ENCODE data around the gene MFAP3. TPM values are rescaled to one million over a fixed set of nuclear protein-coding genes. Genes with fewer than 3 reads are reported as not detected.
"Not testable (repeated sequence)": the region's sequence is repeated elsewhere in the genome, so short reads cannot be mapped to it uniquely, and the experiment has no call there.

MFAP3 gene
- total RNA-seq, 1 donor from 2014 or later = 37.9 TPM

DNA sequence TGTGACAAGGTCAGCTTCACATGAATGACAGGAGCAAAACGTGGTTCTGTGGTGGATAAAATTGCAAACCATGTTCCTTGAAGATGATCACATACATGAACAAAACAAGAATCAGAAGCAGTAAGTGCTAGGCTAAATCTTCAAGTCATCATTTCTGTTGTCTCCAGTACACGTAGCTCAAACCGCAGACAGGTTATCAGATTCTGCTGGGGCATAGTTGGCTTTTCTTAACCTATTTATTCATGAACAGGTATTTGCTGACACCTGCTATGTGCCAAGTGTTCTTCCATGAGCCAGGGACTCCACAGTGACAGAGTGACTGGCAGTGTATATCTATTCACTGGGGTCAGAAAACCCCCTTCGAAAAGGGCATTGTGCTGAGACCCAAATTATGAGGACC is 20.8 kb downstream of the MFAP3 start:
- TF ChIP-seq, protein P1, sequence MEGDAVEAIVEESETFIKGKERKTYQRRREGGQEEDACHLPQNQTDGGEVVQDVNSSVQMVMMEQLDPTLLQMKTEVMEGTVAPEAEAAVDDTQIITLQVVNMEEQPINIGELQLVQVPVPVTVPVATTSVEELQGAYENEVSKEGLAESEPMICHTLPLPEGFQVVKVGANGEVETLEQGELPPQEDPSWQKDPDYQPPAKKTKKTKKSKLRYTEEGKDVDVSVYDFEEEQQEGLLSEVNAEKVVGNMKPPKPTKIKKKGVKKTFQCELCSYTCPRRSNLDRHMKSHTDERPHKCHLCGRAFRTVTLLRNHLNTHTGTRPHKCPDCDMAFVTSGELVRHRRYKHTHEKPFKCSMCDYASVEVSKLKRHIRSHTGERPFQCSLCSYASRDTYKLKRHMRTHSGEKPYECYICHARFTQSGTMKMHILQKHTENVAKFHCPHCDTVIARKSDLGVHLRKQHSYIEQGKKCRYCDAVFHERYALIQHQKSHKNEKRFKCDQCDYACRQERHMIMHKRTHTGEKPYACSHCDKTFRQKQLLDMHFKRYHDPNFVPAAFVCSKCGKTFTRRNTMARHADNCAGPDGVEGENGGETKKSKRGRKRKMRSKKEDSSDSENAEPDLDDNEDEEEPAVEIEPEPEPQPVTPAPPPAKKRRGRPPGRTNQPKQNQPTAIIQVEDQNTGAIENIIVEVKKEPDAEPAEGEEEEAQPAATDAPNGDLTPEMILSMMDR (conservative IDR thresholded peaks at IDR 0.05) = no peak
- Mint-ChIP-seq H3K4me1 (ENCODE audit: unreplicated experiment) (peaks cover 5% of the 10 kb centered on the region), H3K36me3 (peaks cover 10% of the 10 kb centered on the region), H3K4me3 (no peak overlapping the region), H3K9me3 (no peaks in the 10 kb centered on the region), H3K27me3 (no peaks in the 10 kb centered on the region), H3K27ac (no peak overlapping the region)
- no peak for DNase-seq (ENCODE audit: extremely low spot score, unreplicated experiment)

DNA sequence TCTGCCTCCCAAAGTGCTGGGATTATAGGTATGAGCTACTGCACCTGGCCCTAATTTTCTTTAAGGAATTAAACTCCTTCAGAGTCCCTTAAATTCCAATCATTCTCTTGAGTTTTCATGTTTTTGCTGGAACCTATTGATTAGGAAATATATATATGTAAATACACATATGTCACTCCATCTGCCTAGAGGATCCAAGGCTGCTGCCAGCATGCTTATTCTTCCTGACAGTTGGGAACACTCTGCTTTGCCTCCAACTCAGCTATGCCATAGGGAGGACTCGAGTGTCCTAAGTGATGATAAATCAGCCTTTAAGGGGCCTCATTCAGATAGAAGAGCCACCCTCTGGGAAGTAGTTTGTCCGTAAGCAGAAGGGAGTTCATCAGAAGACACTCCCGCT is 21.8 kb downstream of the MFAP3 start:
- H3K27me3 Mint-ChIP-seq = peaks cover 3% of the 10 kb centered on the region
- TF ChIP-seq, protein P1 (conservative IDR thresholded peaks at IDR 0.05) = no peak
- H3K27ac Mint-ChIP-seq = no peak overlapping the region
- no peak overlapping the region for H3K4me3 Mint-ChIP-seq
- H3K36me3 Mint-ChIP-seq = peaks cover 4% of the 10 kb centered on the region
- DNase-seq (ENCODE audit: extremely low spot score, unreplicated experiment) = no peak
- H3K9me3 Mint-ChIP-seq = no peaks in the 10 kb centered on the region
- peaks cover 5% of the 10 kb centered on the region for H3K4me1 Mint-ChIP-seq (ENCODE audit: unreplicated experiment)

DNA sequence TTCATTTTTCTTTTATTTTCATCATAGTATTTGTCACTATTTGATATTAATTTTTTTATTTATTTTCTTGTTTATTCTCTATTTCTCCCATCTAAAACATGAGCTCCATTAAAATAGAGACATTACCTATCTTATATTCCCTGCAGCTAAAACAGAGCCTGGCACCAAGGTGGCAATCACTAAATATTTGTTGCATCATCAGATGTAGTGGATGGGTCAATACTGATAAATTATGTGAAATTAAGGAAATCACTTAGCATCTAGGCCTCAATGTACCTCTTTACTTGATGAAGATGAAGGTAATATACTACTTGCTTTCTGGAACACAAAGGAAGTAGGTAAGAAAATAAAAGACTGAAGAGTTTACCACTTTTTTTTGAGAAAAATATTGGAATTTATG is 24.6 kb downstream of the MFAP3 start:
- no peak for DNase-seq (ENCODE audit: extremely low spot score, unreplicated experiment)
- TF ChIP-seq, protein P1 (conservative IDR thresholded peaks at IDR 0.05) = no peak
- Mint-ChIP-seq H3K4me3 (no peak overlapping the region), H3K36me3 (no peaks in the 10 kb centered on the region), H3K9me3 (no peaks in the 10 kb centered on the region), H3K27ac (no peak overlapping the region), H3K4me1 (ENCODE audit: unreplicated experiment) (peaks cover 5% of the 10 kb centered on the region), H3K27me3 (peaks cover 3% of the 10 kb centered on the region)

DNA sequence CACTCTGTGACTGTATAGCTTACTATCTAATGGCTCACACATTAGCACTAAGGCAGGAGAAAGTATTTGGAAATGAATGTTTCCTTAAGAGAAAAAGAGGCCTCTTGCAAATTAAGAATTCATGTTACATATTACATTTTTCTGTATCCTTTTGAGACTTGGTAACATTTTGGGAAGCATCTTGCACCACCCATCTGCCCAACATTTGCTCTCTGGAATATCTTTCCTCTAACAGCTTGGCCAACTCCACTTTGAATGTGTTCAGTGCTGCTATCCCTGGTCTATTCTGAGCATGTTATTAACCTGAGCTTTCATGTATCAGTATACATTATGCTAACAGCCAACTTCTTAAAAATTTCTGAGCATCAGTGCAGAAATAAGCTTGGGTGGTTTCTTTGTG is 27.2 kb downstream of the MFAP3 start:
- no peaks in the 10 kb centered on the region for H3K36me3 Mint-ChIP-seq
- TF ChIP-seq, protein P1 (conservative IDR thresholded peaks at IDR 0.05) = no peak
- H3K4me1 Mint-ChIP-seq (ENCODE audit: unreplicated experiment) = no peaks in the 10 kb centered on the region
- H3K27me3 Mint-ChIP-seq = peaks cover 8% of the 10 kb centered on the region
- no peak overlapping the region for H3K27ac Mint-ChIP-seq
- no peak overlapping the region for H3K4me3 Mint-ChIP-seq
- H3K9me3 Mint-ChIP-seq = no peaks in the 10 kb centered on the region
- no peak for DNase-seq (ENCODE audit: extremely low spot score, unreplicated experiment)

DNA sequence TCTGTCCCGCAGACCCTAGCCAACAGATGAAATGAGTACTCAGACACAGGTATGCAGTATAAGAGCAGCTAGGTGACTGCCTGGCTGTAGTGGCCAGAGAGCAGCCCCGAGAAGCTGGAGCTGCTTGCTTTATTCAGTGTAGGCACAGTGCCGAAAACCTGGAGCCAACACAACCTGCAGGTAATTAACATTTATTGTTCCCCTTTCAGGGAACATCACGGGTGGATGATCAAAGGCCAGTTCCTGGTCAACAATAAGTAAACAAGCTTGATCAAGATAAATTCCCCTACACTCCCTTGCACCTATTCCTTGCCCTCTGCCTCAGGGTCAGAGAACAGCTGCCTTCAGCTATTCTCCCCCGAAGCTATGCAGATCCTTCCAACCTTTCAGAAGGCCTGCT is 31.1 kb downstream of the MFAP3 start:
- Mint-ChIP-seq H3K27ac (peak overlapping the region; percentile 26), H3K27me3 (peaks cover 28% of the 10 kb centered on the region)
- H3K36me3 Mint-ChIP-seq; H3K4me3 Mint-ChIP-seq; H3K4me1 Mint-ChIP-seq (ENCODE audit: unreplicated experiment); DNase-seq (ENCODE audit: extremely low spot score, unreplicated experiment); H3K9me3 Mint-ChIP-seq: not testable (repeated sequence)

DNA sequence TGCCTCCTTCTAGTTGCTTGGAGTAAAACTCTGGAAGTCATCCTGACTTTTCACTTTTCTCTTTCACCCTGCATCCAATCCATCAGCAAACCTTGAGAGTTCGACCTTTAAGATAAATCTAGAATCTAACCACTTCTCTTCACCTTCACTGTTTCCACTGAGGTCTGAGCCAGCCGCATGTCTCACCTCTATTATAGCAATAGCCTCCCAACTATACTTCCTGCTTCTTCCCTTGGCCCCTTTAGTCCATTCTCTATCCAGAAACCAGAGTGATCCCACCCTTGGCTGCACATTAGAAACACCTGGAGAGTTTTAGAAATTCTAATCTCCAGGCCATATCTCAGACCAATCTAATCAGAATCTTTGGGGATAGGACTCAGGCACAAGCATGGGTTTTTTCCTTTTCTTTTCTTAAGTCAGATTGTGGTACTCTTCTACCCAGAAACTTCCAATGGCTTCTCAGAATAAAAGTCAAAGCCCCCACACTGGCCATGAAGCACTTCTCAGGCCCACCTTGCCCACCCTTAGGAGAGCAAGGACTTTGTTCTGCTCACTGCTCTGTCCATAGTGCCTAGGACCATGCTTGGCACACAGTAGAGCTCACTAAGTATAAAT is 33.1 kb downstream of the MFAP3 start:
- Mint-ChIP-seq H3K27ac (no peak overlapping the region), H3K4me1 (ENCODE audit: unreplicated experiment) (no peaks in the 10 kb centered on the region), H3K4me3 (no peak overlapping the region), H3K9me3 (no peaks in the 10 kb centered on the region), H3K36me3 (no peaks in the 10 kb centered on the region), H3K27me3 (peaks cover 32% of the 10 kb centered on the region)
- TF ChIP-seq, protein P1 (conservative IDR thresholded peaks at IDR 0.05) = no peak
- no peak for DNase-seq (ENCODE audit: extremely low spot score, unreplicated experiment)
